Occipital lobe (tissue), 2 donors: ENCODE results near the gene SPINDOC. TPM values are rescaled to one million over a fixed set of nuclear protein-coding genes. Genes with fewer than 3 reads are reported as not detected.
"Not testable (repeated sequence)": the region's sequence is repeated elsewhere in the genome, so short reads cannot be mapped to it uniquely, and the experiment has no call there.

Experiments
- DNase-seq: peaks from one replicate; lab custom pipeline; 2025; lab: John Stamatoyannopoulos, UW
- total RNA-seq: library from RNA; depleted of rRNA; stranded (reverse); fragments of >200 nt; gene quantifications from one replicate; pipeline ENCODE4 v1.2.3, GENCODE V29; 2014

SPINDOC gene
- total RNA-seq, 1 donor from 2014 or later, result 12.2 TPM

DNA sequence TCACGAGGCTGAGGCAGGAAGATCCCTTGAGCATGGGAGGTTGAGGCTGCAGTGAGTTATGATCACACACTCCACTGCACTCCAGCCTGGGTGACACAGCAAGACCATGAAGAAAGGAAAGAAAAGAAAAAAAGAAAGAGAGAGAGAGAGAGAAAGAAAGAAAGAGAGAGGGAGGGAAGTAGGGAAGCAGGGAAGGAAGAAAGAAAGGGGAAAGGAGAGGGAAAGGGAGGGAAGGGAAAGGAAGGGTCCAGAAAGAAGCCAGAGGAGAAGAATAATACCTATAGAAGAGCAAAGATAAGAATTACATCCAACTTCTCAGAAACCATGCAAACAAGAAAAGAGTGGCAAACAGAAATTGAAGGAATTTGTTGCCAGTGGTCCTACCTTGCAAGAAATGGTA lies 27.4 kb upstream of the SPINDOC start:
- DNase-seq, result no peak

DNA sequence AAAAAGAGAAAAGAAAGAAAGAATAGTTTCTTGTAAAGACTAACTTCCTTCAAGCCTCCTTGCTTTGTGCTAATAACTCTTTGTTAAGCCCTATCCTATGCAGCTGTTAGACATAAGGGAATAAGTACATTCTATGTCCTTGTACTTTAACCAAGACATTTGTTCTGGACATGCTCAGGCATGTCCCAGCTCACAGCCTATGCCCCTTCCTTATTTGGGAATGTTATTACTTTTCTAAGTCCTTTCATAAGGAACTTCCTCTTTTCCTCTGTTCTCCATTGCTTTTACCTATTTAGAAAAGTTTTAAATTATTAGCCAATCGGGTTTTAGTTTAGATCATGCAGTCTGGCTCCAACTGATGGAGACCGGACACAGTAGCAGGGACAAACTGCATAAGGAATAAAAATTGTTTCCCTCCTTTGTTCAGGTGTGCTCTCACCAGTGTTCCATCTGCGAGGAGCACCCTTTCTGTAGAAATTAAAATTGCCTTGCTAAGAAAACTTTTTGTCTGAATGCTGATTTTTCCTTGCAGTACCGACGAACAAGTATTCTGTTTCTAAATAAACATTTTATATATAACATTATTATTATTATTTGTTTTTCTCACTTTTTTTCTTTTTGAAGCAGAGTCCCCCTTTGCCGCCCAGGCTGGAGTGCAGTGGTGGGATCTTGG lies 21.6 kb upstream of the SPINDOC start:
- no peak for DNase-seq

DNA sequence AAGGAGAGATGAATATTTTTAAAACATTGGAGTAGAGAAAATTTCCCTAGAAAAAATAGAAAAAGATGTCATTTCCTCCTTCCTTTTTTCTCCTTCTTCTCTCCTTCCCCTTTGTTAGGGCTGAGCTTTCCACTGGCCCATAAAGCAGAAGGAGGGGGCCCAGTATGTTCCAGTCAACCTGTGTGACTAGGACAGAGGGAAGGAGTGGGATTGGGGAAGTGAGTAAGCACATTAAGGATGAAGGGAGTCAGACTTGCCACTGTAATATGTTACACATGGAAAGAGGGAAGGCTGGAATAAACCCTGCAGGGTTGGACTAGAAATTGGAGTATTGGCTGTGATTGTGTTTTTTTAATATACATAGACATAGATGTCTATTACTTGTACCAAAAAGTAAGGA lies 20.1 kb upstream of the SPINDOC start:
- no peak for DNase-seq

DNA sequence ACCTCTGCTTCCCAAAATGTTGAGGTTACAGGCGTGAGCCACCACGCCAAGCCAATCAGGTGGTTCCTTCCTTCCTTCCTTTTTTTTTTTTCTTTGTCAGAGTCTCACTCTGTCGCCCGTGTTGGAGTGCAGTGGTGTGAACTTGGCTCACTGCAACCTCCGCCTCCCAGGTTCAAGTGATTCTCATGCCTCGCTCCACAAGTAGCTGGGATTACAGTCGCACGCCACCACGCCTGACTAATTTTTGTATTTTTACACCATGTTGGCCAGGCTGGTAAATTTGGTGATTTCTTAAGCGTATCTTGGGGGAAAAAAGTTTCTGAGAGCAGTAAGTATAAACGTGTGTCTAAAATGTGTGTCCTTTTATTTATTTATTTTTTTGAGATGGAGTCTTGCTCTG lies 18.2 kb upstream of the SPINDOC start:
- no peak for DNase-seq

DNA sequence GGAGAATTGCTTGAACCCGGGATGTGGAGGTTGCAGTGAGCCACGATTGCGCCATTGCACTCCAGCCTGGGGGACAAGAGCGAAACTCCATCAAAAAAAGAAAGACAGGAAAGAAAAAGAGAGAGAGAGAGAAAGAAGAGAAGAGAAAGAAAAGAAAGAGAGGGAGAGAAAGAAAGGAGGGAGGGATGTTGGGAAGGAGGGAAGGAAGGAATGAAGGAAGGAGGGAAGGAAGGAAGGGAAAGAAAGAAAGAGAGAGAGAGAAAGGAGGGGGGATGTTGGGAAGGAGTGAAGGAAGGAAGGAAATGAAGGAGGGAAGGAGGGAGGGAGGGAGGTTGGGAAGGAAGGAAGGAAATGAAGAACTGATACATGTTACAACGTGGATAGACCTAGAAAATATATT lies 12.3 kb upstream of the SPINDOC start:
- no peak for DNase-seq

DNA sequence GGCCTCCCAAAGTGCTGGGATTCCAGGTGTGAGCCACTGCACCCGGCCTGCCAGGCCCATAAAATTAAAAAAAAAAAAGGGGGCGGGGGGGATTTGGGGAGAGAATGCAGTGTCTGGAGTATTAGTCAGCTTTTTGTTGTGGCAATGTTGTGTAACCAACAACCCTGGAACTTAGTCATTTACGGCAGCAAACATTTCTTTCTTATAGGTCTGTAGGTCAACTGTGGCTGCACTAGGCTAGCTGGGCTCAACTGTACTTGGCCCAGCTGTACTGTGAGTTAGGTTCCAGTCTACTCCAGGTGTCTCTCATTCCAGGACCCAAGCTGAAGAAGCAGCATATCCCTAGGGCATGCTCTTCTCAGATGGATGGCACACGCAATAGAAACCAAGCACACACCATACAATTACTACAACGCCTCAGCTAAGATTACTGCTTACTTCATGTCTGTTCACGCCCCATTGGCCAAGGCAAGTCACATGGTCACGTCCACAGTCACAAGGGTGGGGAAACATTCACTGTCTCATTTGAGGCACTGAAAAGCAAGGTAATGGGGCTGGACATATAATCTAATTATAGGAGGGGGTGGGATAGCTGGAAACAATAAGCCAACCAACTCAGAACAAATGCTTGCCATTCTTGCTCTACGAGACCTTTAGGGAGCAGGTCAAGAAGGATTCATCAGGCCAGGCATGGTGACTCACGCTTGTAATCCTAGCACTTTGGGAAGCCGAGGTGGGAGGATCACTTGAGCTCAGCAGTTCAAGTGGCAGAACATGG lies 10.4 kb upstream of the SPINDOC start:
- no peak for DNase-seq

DNA sequence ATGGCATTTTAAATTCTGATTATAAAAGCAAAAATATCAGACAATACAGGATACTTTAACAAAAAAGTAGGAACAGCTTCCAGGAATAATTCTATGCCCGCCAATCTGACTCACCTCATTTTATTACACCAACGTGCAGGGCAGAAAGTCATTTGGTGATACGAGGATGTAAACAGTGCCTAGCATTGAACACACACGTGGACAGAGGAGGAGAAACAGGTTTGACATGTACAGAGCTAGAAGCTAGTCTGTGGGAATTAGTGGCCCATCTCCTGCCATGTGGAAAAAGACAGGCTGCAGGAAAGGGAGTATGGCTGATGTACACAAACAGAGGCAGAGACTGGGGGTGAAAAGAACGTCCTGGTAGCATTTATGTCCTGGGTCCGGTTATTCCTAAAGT lies 9.0 kb upstream of the SPINDOC start:
- no peak for DNase-seq

DNA sequence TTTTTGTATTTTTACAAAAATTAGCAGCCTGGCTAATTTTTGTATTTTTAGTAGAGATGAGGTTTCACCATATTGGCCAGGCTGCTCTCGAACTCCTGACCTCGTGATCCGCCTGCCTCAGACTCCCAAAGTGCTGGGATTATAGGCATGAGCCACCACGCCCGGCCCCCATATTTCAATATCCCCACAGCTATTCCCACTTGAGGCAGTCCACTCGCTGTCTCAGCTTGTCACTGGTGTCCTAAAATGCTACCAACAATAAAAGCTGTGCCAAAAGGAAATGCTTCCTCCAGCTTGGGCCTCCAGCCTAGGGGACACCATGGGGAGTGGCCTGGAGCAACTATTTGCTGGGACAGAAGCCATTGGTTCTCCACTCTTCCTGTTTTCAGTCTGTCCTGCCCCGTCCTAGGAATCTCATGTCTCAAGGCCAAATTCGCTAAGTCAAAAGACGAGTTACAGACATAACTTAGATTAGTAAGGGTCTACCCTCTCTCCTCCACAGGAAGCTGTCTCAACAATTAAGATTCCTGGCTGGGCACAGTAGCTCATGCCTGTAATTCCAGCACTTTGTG lies 7.3 kb upstream of the SPINDOC start:
- DNase-seq, result no peak

DNA sequence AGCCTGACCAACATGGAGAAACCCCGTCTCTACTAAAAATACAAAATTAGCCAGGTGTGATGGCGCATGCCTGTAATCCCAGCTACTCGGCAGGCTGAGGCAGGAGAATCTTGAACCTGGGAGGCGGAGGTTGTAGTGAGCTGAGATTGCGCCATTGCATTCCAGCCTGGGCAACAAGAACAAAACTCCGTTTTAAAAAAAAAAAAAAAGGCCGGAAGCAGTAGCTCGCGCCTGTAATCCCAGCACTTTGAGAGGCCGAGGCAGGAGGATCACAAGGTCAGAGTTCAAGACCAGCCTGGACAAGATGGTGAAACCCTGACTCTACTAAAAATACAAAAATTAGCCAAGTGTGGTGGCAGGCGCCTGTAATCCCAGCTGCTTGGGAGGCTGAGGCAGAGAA lies 2.9 kb upstream of the SPINDOC start:
- DNase-seq, result not testable (repeated sequence)

DNA sequence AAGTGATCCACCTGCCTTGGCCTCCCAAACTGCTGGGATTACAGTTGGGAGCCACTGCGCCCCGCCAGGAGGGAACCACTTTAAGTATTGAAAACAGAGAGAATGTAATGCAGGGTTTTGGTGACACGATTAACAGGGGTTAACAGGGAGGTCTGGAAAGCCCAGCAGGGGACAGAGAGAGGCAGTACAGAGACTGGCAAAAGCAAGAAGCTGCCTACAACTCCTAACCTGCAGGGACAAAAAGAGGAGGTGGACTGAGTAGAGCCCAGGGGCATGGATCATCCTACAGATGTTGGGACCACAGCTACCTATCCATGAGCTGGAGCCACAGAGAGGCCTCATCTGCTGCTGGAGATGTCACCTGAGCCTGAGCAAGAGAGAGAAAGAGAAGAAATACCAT lies 1.7 kb upstream of the SPINDOC start:
- DNase-seq, result no peak

DNA sequence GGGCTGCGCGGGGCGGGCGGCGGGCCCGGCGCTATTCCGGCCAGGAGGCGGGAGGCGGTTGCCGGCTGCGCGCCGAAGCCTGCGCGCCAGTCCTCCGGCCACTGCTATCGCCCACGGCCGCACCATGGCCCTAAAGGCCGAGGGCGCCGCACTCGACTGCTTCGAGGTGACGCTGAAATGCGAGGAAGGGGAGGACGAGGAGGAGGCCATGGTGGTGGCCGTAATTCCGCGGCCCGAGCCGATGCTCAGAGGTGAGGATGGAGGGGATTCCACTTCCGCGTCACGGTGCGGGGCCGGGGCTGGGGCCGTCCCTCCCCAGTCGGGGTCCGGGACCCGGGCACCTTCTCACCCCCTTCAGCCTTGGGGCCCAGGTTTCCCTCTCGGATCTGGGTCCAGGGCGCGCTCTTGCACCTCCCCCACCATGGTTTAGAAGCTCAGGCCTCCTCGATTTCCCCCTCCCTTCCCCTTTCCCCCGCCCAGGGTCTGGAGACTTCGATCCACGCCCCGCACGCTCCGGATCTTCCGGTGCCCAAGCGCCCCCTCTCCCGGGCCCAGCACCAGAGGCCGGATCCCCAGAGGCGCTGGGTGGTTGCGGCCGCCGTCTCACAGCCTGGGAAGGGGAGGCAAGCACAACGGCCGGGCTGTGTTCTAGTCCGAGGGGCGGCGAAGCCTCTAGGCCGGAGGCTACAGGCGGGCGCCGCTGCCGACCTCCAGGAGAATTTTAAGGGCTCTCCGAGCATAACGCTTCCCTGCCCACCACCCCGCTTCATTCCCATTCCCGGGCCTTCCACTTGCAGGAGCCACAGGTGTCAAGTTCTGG lies 517 bp downstream of the SPINDOC start:
- DNase-seq, result no peak

DNA sequence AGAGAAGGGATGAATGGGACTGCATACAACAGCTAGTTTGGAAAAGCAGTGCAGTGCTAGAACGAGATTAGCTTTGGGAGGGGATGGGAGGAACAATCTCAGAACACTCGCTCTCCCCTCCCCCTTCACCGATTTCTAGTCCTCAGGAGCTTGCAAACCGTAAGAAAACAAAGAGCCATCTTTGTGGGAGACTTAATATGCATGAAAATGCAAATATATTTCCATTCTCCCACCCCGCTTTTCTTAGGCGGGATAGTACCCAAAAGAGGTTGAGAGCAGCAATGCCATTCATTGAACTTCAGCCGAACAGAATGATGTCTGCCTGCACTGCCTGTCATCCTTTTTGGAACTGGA lies 1.1 kb downstream of the SPINDOC start:
- DNase-seq, result no peak

DNA sequence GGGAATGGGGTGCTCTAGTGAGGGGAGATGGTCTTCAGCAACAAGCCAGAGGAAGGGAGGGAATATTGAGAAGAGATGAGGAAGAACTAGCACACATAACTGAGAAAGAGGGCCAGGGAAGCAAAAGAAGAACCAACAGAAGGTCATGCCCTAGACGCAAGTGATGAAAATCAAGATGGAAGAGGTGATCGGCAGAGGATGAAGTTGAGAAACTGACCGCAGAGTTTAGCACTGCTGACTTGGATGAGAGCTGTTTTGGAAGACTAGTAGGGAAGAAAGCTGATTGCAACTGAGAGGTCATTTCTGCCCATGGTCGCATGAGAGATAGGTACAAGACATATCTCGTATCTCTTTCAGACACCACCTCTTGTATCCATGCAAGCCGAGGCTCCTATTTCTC lies 2.9 kb downstream of the SPINDOC start:
- DNase-seq, result no peak

DNA sequence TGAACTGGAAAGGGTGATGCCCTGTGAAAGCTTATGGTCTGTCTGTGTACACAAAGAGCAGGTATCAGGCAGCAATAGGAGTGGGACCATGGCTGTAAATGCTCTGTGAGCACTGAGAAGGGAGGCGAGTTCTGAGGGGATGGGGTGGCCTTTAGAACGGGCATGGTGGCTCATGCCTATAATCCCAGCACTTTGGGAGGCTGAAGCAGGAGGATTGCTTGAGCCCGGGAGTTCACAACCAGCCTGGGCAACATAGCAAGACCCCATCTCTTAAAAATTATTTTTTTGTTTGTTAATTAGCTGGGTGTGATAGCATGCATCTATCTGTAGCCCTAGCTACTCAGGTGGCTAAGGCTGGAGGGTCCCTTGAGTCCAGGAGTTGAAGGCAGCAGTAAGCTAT lies 3.5 kb downstream of the SPINDOC start:
- no peak for DNase-seq

DNA sequence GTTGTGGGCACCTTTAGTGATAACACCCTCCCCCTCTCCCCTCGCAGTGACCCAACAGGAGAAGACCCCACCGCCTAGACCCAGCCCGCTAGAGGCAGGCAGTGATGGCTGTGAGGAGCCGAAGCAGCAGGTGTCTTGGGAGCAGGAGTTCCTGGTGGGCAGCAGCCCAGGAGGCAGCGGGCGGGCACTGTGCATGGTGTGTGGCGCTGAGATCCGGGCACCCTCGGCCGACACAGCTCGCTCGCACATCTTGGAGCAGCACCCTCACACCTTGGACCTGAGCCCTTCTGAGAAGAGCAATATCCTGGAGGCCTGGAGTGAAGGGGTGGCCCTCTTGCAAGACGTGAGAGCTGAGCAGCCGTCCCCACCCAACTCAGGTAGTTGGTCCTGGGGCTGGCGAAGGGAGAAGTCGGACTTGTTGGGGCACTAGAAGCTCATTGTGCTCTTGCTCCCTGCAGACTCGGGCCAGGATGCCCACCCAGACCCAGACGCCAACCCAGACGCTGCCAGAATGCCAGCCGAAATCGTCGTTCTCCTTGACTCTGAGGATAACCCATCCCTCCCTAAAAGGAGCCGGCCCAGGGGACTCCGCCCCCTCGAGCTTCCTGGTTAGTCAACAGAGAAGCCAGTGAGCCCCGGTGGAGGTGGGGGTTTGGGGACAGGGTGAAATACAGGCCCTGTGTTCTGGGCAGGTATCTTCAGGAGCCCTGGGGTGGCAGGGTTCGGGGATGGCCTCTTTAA lies 4.7 kb downstream of the SPINDOC start:
- DNase-seq, result no peak

DNA sequence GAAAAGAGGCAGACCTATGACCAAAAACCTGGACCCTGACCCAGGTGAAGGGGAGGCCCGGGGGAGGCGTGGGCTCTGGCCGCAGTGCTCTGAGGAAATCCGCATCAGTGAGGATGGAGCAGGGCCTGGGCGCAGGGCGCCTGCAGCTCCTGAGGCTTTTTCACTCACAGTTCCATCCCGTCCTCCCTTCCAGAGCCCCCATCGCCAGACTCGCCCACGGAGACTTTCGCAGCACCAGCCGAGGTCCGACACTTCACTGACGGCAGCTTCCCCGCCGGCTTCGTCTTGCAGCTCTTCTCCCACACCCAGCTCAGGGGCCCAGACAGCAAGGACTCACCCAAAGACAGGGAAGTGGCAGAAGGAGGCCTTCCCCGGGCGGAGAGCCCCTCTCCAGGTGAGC lies 5.4 kb downstream of the SPINDOC start:
- DNase-seq, result no peak

DNA sequence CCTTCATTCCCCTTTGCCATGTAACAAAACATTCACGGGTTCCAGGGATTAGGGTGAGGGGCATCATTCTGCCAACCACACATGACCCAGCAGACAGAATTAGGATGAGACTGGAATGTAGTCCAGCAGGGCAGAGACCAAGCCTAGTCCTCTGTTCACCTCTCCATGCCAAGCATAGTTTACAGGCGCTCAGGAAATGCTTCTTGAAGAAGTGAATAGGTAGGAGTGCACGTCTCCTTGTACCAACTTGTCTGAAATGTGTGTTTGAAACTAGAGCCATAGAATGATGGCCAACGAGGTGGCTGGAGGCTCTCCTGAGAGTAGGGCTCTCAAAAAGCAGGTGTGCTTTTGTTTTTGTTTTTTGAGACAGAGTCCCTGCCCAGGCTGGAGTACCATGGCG lies 8.2 kb downstream of the SPINDOC start:
- no peak for DNase-seq

DNA sequence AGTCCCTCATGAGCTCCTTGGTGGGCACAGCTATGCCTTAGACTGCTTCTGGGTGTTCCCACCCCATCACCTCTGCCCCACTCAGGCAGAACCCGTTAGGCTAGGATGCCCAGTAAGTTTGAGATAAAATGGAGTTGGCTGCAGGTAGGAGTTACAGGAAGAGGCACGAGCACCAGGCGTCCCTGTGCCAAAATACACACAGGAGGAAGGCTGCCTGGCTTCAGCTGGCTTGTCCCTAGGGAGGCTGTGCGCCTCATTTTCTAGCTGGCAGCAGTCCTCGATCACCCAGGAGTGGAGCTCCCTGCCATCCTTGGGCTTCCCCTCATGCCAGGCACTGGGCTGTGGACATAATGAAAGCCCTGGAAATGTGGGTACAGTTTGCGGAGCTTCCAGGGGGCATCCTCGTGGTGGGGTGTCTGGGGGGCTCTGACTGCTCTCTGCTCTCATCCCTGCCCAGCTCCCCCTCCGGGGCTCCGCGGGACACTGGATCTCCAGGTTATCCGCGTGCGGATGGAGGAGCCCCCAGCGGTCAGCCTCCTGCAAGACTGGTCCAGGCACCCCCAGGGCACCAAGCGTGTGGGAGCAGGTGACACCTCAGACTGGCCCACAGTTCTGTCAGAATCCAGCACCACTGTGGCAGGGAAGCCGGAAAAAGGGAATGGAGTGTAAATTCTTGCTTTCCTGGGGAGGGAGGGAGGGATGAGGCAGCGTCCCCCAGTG lies 13.4 kb downstream of the SPINDOC start:
- DNase-seq, result no peak

DNA sequence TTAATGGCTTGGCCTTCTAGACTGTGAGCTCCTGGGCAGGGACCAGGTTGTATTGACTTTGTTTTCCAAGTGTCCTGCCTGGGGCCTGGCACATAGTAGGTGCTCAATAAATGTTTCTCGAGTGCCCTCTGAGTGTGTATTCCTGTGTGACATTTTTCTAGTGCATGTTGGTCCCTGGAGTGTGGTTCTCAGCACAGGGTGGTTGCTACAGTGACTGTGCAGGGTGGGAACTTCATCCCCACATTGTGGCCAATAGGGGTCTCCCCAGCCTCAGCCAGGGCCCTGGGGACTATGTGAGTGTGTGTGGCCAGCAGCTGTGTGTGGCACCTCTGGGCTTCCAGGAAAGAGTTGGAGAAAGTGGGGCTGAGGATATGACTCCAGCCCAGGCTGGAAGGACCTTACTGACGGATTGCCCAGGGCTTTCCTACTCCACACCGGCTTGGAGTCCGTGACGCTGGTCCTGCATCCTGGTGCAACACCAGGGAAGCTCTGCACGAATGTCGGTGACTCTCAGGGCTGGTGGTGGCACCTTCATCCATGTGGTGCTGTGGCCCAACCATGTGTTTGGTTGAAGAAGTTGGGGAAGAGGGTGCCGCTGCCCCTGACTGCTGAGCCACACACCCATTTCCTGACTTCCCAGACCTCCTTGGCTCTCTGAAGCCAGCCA lies 16.7 kb downstream of the SPINDOC start:
- no peak for DNase-seq

DNA sequence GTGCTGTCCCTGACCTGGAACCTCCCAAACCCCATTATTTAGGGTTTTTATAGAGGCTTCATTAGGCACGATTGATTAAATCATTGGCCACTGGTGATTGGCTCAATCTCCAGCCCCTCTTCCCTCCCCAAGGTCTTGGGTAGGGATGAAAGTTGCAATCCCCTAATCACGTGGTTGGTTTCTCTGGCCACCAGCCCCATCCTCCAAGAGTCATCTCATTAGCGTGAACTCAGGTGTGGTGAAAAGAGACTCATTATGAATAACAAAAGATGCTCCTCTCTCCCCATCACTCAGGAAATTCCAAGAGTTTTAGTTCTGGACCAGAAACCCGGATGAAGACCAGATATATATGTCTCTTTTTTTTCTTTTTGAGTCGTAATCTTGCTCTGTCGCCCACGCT lies 18.1 kb downstream of the SPINDOC start:
- DNase-seq, result no peak
